Measurements from ENCODE around the gene HRH2. TPM values are rescaled to one million over a fixed set of nuclear protein-coding genes. Genes with fewer than 3 reads are reported as not detected.

HRH2 gene
- total and polyA plus RNA-seq, 4 donors: 2.6 to 3.9 (median 3.5) TPM

DNA sequence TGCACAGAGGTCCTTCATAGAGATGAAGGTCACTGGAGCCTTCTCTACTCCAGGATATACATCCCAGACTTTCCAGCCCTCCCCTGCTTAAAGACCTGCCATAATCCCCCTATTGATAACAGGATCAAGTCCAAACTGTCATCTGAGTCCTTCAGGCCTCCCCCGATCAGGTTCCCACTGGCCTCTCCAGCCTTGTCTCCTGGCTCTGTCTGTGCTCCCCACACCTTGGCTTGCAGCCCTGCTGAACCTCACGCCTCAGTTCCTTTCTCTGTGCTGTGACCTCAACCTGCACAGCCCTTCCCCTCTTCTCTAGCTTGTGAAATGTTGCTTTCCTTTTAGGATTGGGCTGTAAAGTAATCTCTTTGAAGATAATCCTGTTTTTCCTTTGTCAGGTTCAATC lies 2.5 kb upstream of the HRH2 start:
- H3K4me3 ChIP-seq (ENCODE audit: low read depth, low read length): no peak overlapping the region
- WGBS (ENCODE audit: insufficient coverage): 77% methylated on average over 1 of the region's 2 CpGs
- H3K27ac ChIP-seq (ENCODE audit: low read depth, low read length): no peak overlapping the region
- H3K27me3 ChIP-seq (ENCODE audit: control insufficient read depth, insufficient read depth, low read length): peaks cover 12% of the 10 kb centered on the region
- no peaks in the 10 kb centered on the region for H3K36me3 ChIP-seq (ENCODE audit: control insufficient read depth, insufficient read depth, low read length)
- peaks cover 14% of the 10 kb centered on the region for H3K4me1 ChIP-seq (ENCODE audit: control insufficient read depth, insufficient read depth, low read length)
- H3K9me3 ChIP-seq (ENCODE audit: control insufficient read depth, insufficient read depth, low read length): no peaks in the 10 kb centered on the region
- no peak for DNase-seq (ENCODE audit: low read depth in 4 of 6, low spot score in 6 of 6)

- H3K27ac ChIP-seq (ENCODE audit: low read depth, low read length): no peak overlapping the region
- no peak overlapping the region for H3K4me3 ChIP-seq (ENCODE audit: low read depth, low read length)
- peaks cover 14% of the 10 kb centered on the region for H3K4me1 ChIP-seq (ENCODE audit: control insufficient read depth, insufficient read depth, low read length)
- no peaks in the 10 kb centered on the region for H3K36me3 ChIP-seq (ENCODE audit: control insufficient read depth, insufficient read depth, low read length)
- H3K27me3 ChIP-seq (ENCODE audit: control insufficient read depth, insufficient read depth, low read length): peaks cover 12% of the 10 kb centered on the region
- WGBS (ENCODE audit: insufficient coverage): 57% methylated on average over 6 of the region's 8 CpGs
- DNase-seq (ENCODE audit: low read depth in 4 of 6, low spot score in 6 of 6): no peak
- H3K9me3 ChIP-seq (ENCODE audit: control insufficient read depth, insufficient read depth, low read length): no peaks in the 10 kb centered on the region
Observed at GRCh38 chr5:175656966-175657365, 905 bp upstream of the HRH2 start.

DNA sequence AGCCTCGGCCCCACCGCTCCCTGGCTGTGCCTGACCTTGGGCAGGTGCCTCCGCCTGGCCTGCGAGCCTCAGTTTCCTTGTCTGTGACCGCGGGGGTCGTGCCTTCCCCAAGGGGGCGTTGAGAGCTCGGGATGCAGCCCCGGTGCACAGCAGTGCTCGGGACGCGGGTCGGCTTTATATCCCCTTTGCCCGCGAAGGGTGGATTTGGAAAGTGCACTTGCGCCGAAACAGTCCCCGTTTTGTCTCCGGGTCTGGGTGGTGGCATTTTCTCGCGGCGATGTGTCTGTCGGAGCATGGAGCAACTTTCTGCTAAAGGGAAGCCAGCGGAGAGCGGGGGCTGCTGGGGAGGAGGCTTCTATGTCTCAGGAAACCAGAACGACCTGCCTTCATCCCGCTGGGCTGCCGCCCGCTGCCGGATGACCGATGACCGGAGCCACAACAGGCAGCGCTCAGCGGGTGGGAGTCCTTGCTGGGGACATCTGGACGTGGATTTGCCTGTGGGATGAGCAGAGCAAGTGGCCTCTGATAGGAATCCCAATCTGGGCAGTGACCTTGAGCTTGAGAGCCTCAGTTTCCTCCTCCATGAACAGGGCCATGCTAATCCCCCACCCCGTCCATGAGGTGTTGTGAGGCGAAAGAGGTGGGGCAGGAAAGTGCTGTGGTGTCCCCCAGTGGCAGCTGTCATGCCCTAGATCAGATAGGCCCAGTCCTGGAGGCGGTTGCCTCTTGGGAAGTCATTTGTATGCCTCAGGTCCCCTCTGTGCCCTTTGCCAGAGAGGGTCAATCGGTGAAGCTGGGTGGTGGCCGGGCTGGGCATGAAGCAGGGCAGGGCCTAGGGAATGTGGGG lies 651 bp downstream of the HRH2 start:
- DNase-seq (ENCODE audit: low read depth in 4 of 6, low spot score in 6 of 6): peak in 2 of 6 donors; percentile 39 to 40
- no peaks in the 10 kb centered on the region for H3K9me3 ChIP-seq (ENCODE audit: control insufficient read depth, insufficient read depth, low read length)
- WGBS (ENCODE audit: insufficient coverage): 7% methylated on average over 40 of the region's 41 CpGs
- H3K27me3 ChIP-seq (ENCODE audit: control insufficient read depth, insufficient read depth, low read length): peaks cover 12% of the 10 kb centered on the region
- no peak overlapping the region for H3K27ac ChIP-seq (ENCODE audit: low read depth, low read length)
- H3K4me3 ChIP-seq (ENCODE audit: low read depth, low read length): peak overlapping the region; percentile 35
- H3K36me3 ChIP-seq (ENCODE audit: control insufficient read depth, insufficient read depth, low read length): no peaks in the 10 kb centered on the region
- H3K4me1 ChIP-seq (ENCODE audit: control insufficient read depth, insufficient read depth, low read length): peaks cover 14% of the 10 kb centered on the region

GRCh38 chr5:175659546-175660253 lies 1.8 kb downstream of the HRH2 start:
- Histone ChIP-seq H3K4me3 (ENCODE audit: low read depth, low read length) (no peak overlapping the region), H3K36me3 (ENCODE audit: control insufficient read depth, insufficient read depth, low read length) (no peaks in the 10 kb centered on the region), H3K9me3 (ENCODE audit: control insufficient read depth, insufficient read depth, low read length) (no peaks in the 10 kb centered on the region), H3K4me1 (ENCODE audit: control insufficient read depth, insufficient read depth, low read length) (peaks cover 14% of the 10 kb centered on the region), H3K27ac (ENCODE audit: low read depth, low read length) (no peak overlapping the region), H3K27me3 (ENCODE audit: control insufficient read depth, insufficient read depth, low read length) (peaks cover 12% of the 10 kb centered on the region)
- no peak for DNase-seq (ENCODE audit: low read depth in 4 of 6, low spot score in 6 of 6)
- WGBS (ENCODE audit: insufficient coverage): 86% methylated on average over 10 of the region's 13 CpGs

GRCh38 chr5:175663186-175664184 lies 5.6 kb downstream of the HRH2 start:
- H3K27me3 ChIP-seq (ENCODE audit: control insufficient read depth, insufficient read depth, low read length): peaks cover 5% of the 10 kb centered on the region
- H3K27ac ChIP-seq (ENCODE audit: low read depth, low read length): no peak overlapping the region
- H3K4me3 ChIP-seq (ENCODE audit: low read depth, low read length): no peak overlapping the region
- H3K4me1 ChIP-seq (ENCODE audit: control insufficient read depth, insufficient read depth, low read length): peaks cover 5% of the 10 kb centered on the region
- H3K36me3 ChIP-seq (ENCODE audit: control insufficient read depth, insufficient read depth, low read length): no peaks in the 10 kb centered on the region
- no peaks in the 10 kb centered on the region for H3K9me3 ChIP-seq (ENCODE audit: control insufficient read depth, insufficient read depth, low read length)
- WGBS (ENCODE audit: insufficient coverage): 72% methylated on average over 11 of the region's 16 CpGs
- no peak for DNase-seq (ENCODE audit: low read depth in 4 of 6, low spot score in 6 of 6)

DNA sequence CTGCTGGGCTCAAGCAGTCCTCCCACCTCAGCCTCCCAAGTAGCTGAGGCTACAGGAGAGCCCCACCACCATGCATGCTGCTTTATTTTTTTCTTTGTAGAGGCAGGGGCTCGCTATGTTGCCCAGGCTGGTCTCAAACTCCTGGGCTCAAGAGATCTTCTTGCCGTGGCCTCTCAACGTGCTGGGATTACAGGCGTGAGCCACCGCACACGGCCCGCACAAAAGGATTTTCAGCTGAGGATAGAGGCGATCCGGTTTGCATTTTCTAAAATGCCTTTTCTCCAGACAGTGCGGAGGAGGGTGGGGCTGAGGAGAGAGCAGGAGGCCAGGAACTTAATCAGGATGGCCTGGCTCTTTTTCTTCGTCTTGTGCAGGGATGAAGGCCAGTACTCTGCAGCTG lies 6.9 kb downstream of the HRH2 start:
- Histone ChIP-seq H3K4me3 (ENCODE audit: low read depth, low read length) (no peak overlapping the region), H3K4me1 (ENCODE audit: control insufficient read depth, insufficient read depth, low read length) (no peaks in the 10 kb centered on the region), H3K36me3 (ENCODE audit: control insufficient read depth, insufficient read depth, low read length) (no peaks in the 10 kb centered on the region), H3K9me3 (ENCODE audit: control insufficient read depth, insufficient read depth, low read length) (no peaks in the 10 kb centered on the region), H3K27ac (ENCODE audit: low read depth, low read length) (no peak overlapping the region), H3K27me3 (ENCODE audit: control insufficient read depth, insufficient read depth, low read length) (no peaks in the 10 kb centered on the region)
- 81% methylated on average over 10 of the region's 11 CpGs for WGBS (ENCODE audit: insufficient coverage)
- no peak for DNase-seq (ENCODE audit: low read depth in 4 of 6, low spot score in 6 of 6)

GRCh38 chr5:175666216-175666615 lies 8.3 kb downstream of the HRH2 start:
- WGBS (ENCODE audit: insufficient coverage): 79% methylated on average over 5 of the region's 6 CpGs
- no peaks in the 10 kb centered on the region for H3K27me3 ChIP-seq (ENCODE audit: control insufficient read depth, insufficient read depth, low read length)
- no peaks in the 10 kb centered on the region for H3K36me3 ChIP-seq (ENCODE audit: control insufficient read depth, insufficient read depth, low read length)
- no peak for DNase-seq (ENCODE audit: low read depth in 4 of 6, low spot score in 6 of 6)
- H3K4me3 ChIP-seq (ENCODE audit: low read depth, low read length): no peak overlapping the region
- H3K9me3 ChIP-seq (ENCODE audit: control insufficient read depth, insufficient read depth, low read length): no peaks in the 10 kb centered on the region
- no peak overlapping the region for H3K27ac ChIP-seq (ENCODE audit: low read depth, low read length)
- H3K4me1 ChIP-seq (ENCODE audit: control insufficient read depth, insufficient read depth, low read length): no peaks in the 10 kb centered on the region

- Histone ChIP-seq H3K27ac (ENCODE audit: low read depth, low read length) (no peak overlapping the region), H3K27me3 (ENCODE audit: control insufficient read depth, insufficient read depth, low read length) (no peaks in the 10 kb centered on the region), H3K36me3 (ENCODE audit: control insufficient read depth, insufficient read depth, low read length) (no peaks in the 10 kb centered on the region), H3K9me3 (ENCODE audit: control insufficient read depth, insufficient read depth, low read length) (no peaks in the 10 kb centered on the region), H3K4me1 (ENCODE audit: control insufficient read depth, insufficient read depth, low read length) (no peaks in the 10 kb centered on the region), H3K4me3 (ENCODE audit: low read depth, low read length) (no peak overlapping the region)
- DNase-seq (ENCODE audit: low read depth in 4 of 6, low spot score in 6 of 6): no peak
- WGBS (ENCODE audit: insufficient coverage): 84% methylated on average over 4 of the region's 5 CpGs
Observed at GRCh38 chr5:175668006-175668405, 10.1 kb downstream of the HRH2 start.

GRCh38 chr5:175670372-175670771 lies 12.5 kb downstream of the HRH2 start:
- no peaks in the 10 kb centered on the region for H3K36me3 ChIP-seq (ENCODE audit: control insufficient read depth, insufficient read depth, low read length)
- H3K27ac ChIP-seq (ENCODE audit: low read depth, low read length): no peak overlapping the region
- H3K4me1 ChIP-seq (ENCODE audit: control insufficient read depth, insufficient read depth, low read length): no peaks in the 10 kb centered on the region
- no peak overlapping the region for H3K4me3 ChIP-seq (ENCODE audit: low read depth, low read length)
- DNase-seq (ENCODE audit: low read depth in 4 of 6, low spot score in 6 of 6): no peak
- WGBS (ENCODE audit: insufficient coverage): 86% methylated on average over 3 of the region's 3 CpGs
- H3K27me3 ChIP-seq (ENCODE audit: control insufficient read depth, insufficient read depth, low read length): no peaks in the 10 kb centered on the region
- H3K9me3 ChIP-seq (ENCODE audit: control insufficient read depth, insufficient read depth, low read length): no peaks in the 10 kb centered on the region
